Gastrocnemius medialis (tissue), 4 donors: ENCODE data around the gene ABCB8.

Experiments used
- POLR2A ChIP-seq, 2 donors: fragments of 450-650 bp; IDR thresholded peaks; one replicate each; pipeline ENCODE4 v1.6.1; 2017; ENCODE audit warnings: antibody characterized with exemption in 2 of 2, mild to moderate bottlenecking in 2 of 2, moderate library complexity in 2 of 2
- TF ChIP-seq, protein P1 (sequence below), 5 experiments: fragments of 450-650 bp in 3 of 5; fragments of 200-600 bp in 2 of 5; sonication (generic) in 2 of 5; IDR thresholded peaks in 4 of 5; conservative IDR thresholded peaks in 1 of 5; 1 replicate in 4 of 5; 2 replicates in 1 of 5; pipeline ENCODE4 v1.5.1; 2016 to 2019; ENCODE audit warnings: antibody characterized with exemption in 5 of 5, mild to moderate bottlenecking in 3 of 5, moderate library complexity in 3 of 5

DNA sequence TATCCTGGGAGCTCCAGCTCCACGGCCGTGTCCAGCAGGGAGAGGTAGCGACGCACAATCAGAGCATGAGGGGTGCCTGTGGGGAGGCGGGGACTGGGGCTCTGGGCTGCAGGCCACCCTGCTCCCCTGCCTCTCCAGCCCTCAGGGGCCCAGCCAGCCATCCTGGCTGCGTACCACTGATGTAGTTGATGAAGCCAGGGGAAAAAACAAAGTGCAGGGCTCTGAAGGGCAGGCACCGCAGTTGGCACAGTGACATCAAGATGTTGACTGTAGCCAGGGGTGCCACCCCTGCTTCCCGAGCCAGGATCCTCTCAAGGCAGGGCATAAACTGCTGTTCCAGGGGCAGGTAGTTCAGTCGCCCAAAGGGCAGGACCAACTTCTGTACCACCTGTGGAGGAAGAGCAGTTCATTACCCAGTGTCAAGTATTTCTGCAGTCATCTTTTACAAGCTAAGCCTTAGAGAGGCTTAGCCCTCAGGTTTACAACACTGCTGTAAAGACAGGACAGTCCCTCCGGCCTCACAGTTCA, 49.5 kb downstream of the ABCB8 start:
- TF ChIP-seq, protein P1, sequence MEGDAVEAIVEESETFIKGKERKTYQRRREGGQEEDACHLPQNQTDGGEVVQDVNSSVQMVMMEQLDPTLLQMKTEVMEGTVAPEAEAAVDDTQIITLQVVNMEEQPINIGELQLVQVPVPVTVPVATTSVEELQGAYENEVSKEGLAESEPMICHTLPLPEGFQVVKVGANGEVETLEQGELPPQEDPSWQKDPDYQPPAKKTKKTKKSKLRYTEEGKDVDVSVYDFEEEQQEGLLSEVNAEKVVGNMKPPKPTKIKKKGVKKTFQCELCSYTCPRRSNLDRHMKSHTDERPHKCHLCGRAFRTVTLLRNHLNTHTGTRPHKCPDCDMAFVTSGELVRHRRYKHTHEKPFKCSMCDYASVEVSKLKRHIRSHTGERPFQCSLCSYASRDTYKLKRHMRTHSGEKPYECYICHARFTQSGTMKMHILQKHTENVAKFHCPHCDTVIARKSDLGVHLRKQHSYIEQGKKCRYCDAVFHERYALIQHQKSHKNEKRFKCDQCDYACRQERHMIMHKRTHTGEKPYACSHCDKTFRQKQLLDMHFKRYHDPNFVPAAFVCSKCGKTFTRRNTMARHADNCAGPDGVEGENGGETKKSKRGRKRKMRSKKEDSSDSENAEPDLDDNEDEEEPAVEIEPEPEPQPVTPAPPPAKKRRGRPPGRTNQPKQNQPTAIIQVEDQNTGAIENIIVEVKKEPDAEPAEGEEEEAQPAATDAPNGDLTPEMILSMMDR (IDR thresholded peaks at IDR 0.05 in 4 of 5, conservative IDR thresholded peaks at IDR 0.05 in 1 of 5), result no peak
- no peak for TF ChIP-seq POLR2A (IDR thresholded peaks at IDR 0.05)
